GM23248 (cell line): ENCODE data around the gene SYNJ2BP. TPM values are rescaled to one million over a fixed set of nuclear protein-coding genes. Genes with fewer than 3 reads are reported as not detected.
A peak's percentile ranks its signal among the peaks of the same experiment; 100 is the strongest.

Experiments
- DNase-seq: peaks from one replicate; pipeline ENCODE4 v3.0.0-alpha.2; 2015
- H2AFZ ChIP-seq: fragments of 200-600 bp; sonication (generic); 2 replicates; pipeline ENCODE4 v1.6.1; 2016; ENCODE audit warnings: antibody characterized with exemption
- H3F3A ChIP-seq: fragments of 200-600 bp; sonication (generic); 2 replicates; pipeline ENCODE4 v1.6.1; 2016; ENCODE audit warnings: mild to moderate bottlenecking, antibody characterized with exemption, mixed run types; ENCODE audit not compliant: insufficient read depth
- H3K27ac ChIP-seq: fragments of 200-600 bp; sonication (generic); 2 replicates; pipeline ENCODE4 v1.5.1; 2016; ENCODE audit warnings: mild to moderate bottlenecking
- H3K27me3 ChIP-seq: fragments of 200-600 bp; sonication (generic); replicated peaks from 2 replicates; pipeline ENCODE4 v1.6.1; 2016; ENCODE audit warnings: mild to moderate bottlenecking; ENCODE audit not compliant: insufficient read depth
- H3K36me3 ChIP-seq: fragments of 200-600 bp; sonication (generic); 2 replicates; pipeline ENCODE4 v1.6.1; 2016; ENCODE audit warnings: low read depth, mild to moderate bottlenecking
- H3K4me1 ChIP-seq: fragments of 200-600 bp; sonication (generic); 2 replicates; pipeline ENCODE4 v1.6.1; 2016; ENCODE audit warnings: mild to moderate bottlenecking; ENCODE audit not compliant: insufficient read depth
- H3K4me2 ChIP-seq: fragments of 200-600 bp; sonication (generic); one replicate; pipeline ENCODE4 v1.6.1; 2016; ENCODE audit warnings: mild to moderate bottlenecking; ENCODE audit not compliant: unreplicated experiment
- H3K4me3 ChIP-seq: fragments of 200-600 bp; sonication (generic); 2 replicates; pipeline ENCODE4 v1.5.1; 2016; ENCODE audit warnings: mild to moderate bottlenecking
- H3K79me2 ChIP-seq: fragments of 200-600 bp; sonication (generic); 2 replicates; pipeline ENCODE4 v1.6.1; 2016; ENCODE audit warnings: mild to moderate bottlenecking; ENCODE audit not compliant: insufficient read depth
- H3K9ac ChIP-seq: fragments of 200-600 bp; sonication (generic); 2 replicates; pipeline ENCODE4 v1.6.1; 2016; ENCODE audit warnings: mild to moderate bottlenecking
- H3K9me2 ChIP-seq: fragments of 200-600 bp; sonication (generic); 2 replicates; pipeline ENCODE4 v1.6.1; 2016; ENCODE audit warnings: mixed run types, mild to moderate bottlenecking, moderate library complexity; ENCODE audit not compliant: insufficient read depth
- H3K9me3 ChIP-seq: fragments of 200-600 bp; sonication (generic); one replicate; pipeline ENCODE4 v1.6.1; 2017; ENCODE audit warnings: low read depth
- H4K20me1 ChIP-seq: fragments of 200-600 bp; sonication (generic); 2 replicates; pipeline ENCODE4 v1.6.0; 2016; ENCODE audit not compliant: insufficient read depth
- EZH2 ChIP-seq: fragments of 200-600 bp; sonication (generic); IDR thresholded peaks from 2 replicates; pipeline ENCODE4 v1.6.1; 2018; ENCODE audit warnings: antibody characterized with exemption, mild to moderate bottlenecking; ENCODE audit not compliant: insufficient read depth, poor library complexity, severe bottlenecking
- EZH2phosphoT487 ChIP-seq: fragments of 200-600 bp; sonication (generic); IDR thresholded peaks from 2 replicates; pipeline ENCODE4 v1.6.1; 2018; ENCODE audit warnings: antibody characterized with exemption, moderate library complexity, mild to moderate bottlenecking, low read depth; ENCODE audit not compliant: insufficient read depth
- WGBS, 2 experiments: methylation state at CpG; one replicate each; pipeline ENCODE4 v1.1.6; 2015 to 2017; ENCODE audit warnings: low lambda C conversion rate in 2 of 2, low coverage in 1 of 2; ENCODE audit errors: missing lambda C conversion rate in 2 of 2; 5-methylcytosine and 5-hydroxymethylcytosine counted together
- in situ Hi-C: fragments of 300-500 bp; cut with MboI; formaldehyde crosslinking; loops from 2 replicates; pipeline ENCODE4 v1.15.0; 2020
- polyA plus RNA-seq: library from polyadenylated mRNA; unstranded; fragments of >200 nt; fragmentation: Nextera tagmentation; extraction: Ambion mirVana; gene quantifications from 2 replicates; pipeline ENCODE4 v1.2.1, GENCODE V29; 2016
- total RNA-seq: library from RNA; depleted of rRNA; stranded (reverse); fragments of >200 nt; shearing (Covaris generic); gene quantifications from 2 replicates; pipeline ENCODE4 v1.2.3, GENCODE V29; 2014; rRNA removed

The SYNJ2BP gene, protein sequence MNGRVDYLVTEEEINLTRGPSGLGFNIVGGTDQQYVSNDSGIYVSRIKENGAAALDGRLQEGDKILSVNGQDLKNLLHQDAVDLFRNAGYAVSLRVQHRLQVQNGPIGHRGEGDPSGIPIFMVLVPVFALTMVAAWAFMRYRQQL
- total RNA-seq, result 12.2 and 13.3 TPM in 2 replicates
- 22.1 and 27.1 TPM in 2 replicates for polyA plus RNA-seq

DNA sequence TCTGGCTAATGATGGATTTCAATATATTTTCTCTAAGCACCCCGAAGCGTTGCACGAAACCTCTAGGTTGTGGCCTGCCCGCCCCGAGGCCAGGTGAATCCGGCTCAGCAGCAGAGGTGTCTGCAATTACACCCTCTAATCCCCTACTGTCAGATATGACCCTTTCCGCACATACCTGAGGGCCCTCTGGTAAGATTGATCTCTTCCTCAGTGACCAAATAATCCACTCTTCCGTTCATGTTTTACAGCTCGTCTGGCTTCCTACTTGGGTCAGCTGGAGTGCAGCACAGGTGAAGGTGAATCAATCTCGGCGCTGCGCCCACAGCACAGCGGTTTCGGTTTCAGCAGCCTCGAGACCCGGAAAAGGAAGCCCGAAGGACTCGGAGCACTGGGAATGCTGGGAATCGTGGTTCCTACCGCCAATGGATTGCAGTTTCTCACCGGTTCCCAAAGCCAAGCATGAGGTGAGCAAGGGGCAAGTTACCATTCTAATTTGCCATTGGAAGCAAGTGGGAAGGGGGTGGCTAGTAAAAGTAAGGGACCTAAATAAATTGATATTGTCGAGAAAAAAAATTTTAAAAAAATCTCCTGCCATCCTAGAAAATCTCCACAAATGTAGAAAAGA lies at the start of gene SYNJ2BP:
Gene SYNJ2BP (minus strand): TSS at position 366 of the 625 bp plus-strand sequence. CDS start 127 bp downstream, at position 239.
- Histone ChIP-seq H3K79me2 (peaks cover 50% of the 10 kb centered on the region), H3F3A (no peaks in the 10 kb centered on the region), H3K9me3 (no peaks in the 10 kb centered on the region), H4K20me1 (no peaks in the 10 kb centered on the region), H3K4me1 (peaks cover 6% of the 10 kb centered on the region), H3K9me2 (no peaks in the 10 kb centered on the region), H2AFZ (peak within 1 kb of the TSS; percentile 99), H3K36me3 (no peaks in the 10 kb centered on the region), H3K4me3 (peak within 1 kb of the TSS; percentile 99), H3K9ac (peak within 1 kb of the TSS; percentile 88), H3K27me3 (no peaks in the 10 kb centered on the region), H3K4me2 (peak within 1 kb of the TSS; percentile 95), H3K27ac (peak within 1 kb of the TSS; percentile 38)
- in situ Hi-C loops, result no loop called here
- TF ChIP-seq EZH2phosphoT487, result no peak
- no peak for TF ChIP-seq EZH2
- WGBS, 2 experiments, result 3 to 4% methylated on average over 22 of the region's 22 CpGs
- DNase-seq, result peak; percentile 86

DNA sequence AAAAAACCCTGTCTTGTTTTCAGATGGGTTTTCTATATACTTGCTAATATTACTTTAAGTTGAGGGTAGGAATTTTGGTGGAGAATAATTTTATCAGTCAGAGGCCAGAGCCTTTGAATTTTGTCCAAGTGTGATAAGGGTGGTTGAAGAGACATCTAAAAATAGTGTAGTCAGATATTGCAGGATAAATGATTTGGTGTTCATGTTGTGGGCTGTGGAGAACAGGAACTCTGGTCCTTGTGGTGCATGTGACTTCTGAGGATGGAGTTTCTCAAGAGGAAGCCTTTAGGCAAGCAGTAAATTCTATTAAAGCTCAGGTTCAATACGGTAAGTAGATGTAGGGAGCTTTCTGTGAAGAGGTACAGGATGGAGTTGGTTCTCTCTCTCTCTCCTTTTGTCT lies 37.8 kb upstream of the SYNJ2BP start:
- WGBS, 2 experiments, result 60 to 70% methylated on average over 1 of the region's 1 CpG
- Histone ChIP-seq H3K9me2 (no peaks in the 10 kb centered on the region), H3K27ac (no peak overlapping the region), H3K79me2 (no peaks in the 10 kb centered on the region), H3K9ac (no peak overlapping the region), H3K36me3 (no peaks in the 10 kb centered on the region), H2AFZ (no peak overlapping the region), H3K4me1 (no peaks in the 10 kb centered on the region), H4K20me1 (no peaks in the 10 kb centered on the region), H3K4me2 (no peak overlapping the region), H3K9me3 (no peaks in the 10 kb centered on the region), H3K4me3 (no peak overlapping the region), H3F3A (no peaks in the 10 kb centered on the region), H3K27me3 (no peaks in the 10 kb centered on the region)
- no peak for DNase-seq
- TF ChIP-seq EZH2phosphoT487 (no peak), EZH2 (no peak)
- in situ Hi-C loops, result no loop called here

DNA sequence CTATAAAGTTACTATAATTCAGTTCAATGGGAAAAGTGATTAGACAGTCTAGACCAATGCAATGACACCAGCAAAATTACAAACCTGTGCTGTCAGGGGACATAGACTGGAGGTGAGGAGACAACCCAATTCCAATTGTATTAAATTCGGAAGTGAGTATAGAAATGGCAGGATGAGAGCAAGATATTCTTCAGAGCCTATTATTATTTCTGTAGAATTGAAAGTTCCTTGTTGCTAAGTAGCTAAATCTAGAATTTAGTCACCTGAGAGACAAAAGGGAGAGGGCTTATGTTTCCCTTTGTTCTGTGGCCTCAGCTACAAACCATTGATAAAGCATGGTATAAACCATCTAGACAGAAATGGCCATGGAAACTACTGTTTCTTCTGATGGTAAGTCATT lies 35.0 kb upstream of the SYNJ2BP start, which contains the start of gene ADAM21:
Gene ADAM21 (plus strand): TSS at position 301 of the 400 bp plus-strand sequence. CDS start 5,326 bp downstream, outside the sequence.
- H3K4me2 ChIP-seq, result no peak within 1 kb of the TSS
- H2AFZ ChIP-seq, result no peak within 1 kb of the TSS
- DNase-seq, result no peak
- no peaks in the 10 kb centered on the region for H3K36me3 ChIP-seq
- H3F3A ChIP-seq, result no peaks in the 10 kb centered on the region
- no peaks in the 10 kb centered on the region for H4K20me1 ChIP-seq
- 11 to 28% methylated on average over 1 of the region's 1 CpG for WGBS, 2 experiments
- H3K4me3 ChIP-seq, result no peak within 1 kb of the TSS
- TF ChIP-seq EZH2phosphoT487, result no peak
- no peak for TF ChIP-seq EZH2
- no peaks in the 10 kb centered on the region for H3K9me3 ChIP-seq
- no peaks in the 10 kb centered on the region for H3K4me1 ChIP-seq
- H3K27ac ChIP-seq, result no peak within 1 kb of the TSS
- no peaks in the 10 kb centered on the region for H3K27me3 ChIP-seq
- H3K9me2 ChIP-seq, result no peaks in the 10 kb centered on the region
- in situ Hi-C loops, result no loop called here
- no peak within 1 kb of the TSS for H3K9ac ChIP-seq
- H3K79me2 ChIP-seq, result no peaks in the 10 kb centered on the region

DNA sequence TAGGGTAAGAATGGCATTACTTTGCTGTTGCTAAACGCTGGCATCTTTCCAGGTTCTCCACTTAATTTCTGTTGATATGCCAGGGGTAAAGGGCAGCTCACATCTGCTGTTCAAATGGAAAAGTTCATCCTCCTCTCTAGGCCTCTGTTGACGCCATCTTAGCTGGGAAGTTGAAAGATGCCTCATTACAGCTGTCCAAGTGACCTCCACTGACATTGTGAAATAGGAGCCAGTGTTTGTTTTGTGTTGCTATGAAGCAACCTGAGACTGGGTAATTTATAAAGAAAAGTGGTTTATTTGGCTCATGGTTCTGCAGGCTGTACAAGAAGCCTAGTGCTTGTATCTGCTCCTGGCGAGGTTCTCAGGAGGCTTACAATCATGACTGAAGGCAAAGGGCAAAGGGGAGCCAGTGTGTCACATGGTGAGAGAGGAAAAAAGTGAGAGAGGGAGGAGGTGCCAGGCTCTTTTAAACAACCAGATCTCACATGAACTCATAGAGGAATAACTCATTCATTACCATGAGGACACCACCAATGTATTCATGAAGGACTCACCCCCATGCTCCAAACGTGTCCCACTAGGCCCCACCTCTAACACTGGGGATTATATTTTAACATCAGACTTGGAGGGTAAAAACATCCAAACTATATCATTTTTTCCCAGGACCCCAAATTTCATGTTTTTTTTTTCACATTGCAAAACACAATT lies 31.9 kb upstream of the SYNJ2BP start:
- Histone ChIP-seq H3K4me3 (no peak overlapping the region), H3K9me3 (no peaks in the 10 kb centered on the region), H3K9me2 (no peaks in the 10 kb centered on the region), H3K36me3 (no peaks in the 10 kb centered on the region), H3F3A (no peaks in the 10 kb centered on the region), H3K79me2 (no peaks in the 10 kb centered on the region), H3K27ac (no peak overlapping the region), H3K4me1 (no peaks in the 10 kb centered on the region), H3K4me2 (no peak overlapping the region), H3K9ac (no peak overlapping the region), H4K20me1 (no peaks in the 10 kb centered on the region), H2AFZ (no peak overlapping the region), H3K27me3 (no peaks in the 10 kb centered on the region)
- DNase-seq, result peak; percentile 55
- in situ Hi-C loops, result no loop called here
- TF ChIP-seq EZH2phosphoT487, result no peak
- TF ChIP-seq EZH2, result no peak
- 38 to 39% methylated on average over 4 of the region's 4 CpGs for WGBS, 2 experiments
